Tracheal epithelial cell (primary cell): Measurements from ENCODE around the gene SMIM41. TPM values are rescaled to one million over a fixed set of nuclear protein-coding genes. Genes with fewer than 3 reads are reported as not detected.

Experiments used
- total RNA-seq: library from RNA; depleted of rRNA; stranded (reverse); fragments of >200 nt; gene quantifications from 2 replicates; pipeline ENCODE4 v1.2.1, GENCODE V29; 2014

Gene SMIM41
- not detected in 2 replicates for total RNA-seq

GRCh38 chr12:52079576-52080402 is at the start of gene SMIM41:
Gene SMIM41, plus strand, starts transcription at chr12:52079704. Its CDS starts 76 bp downstream, at chr12:52079780.

DNA sequence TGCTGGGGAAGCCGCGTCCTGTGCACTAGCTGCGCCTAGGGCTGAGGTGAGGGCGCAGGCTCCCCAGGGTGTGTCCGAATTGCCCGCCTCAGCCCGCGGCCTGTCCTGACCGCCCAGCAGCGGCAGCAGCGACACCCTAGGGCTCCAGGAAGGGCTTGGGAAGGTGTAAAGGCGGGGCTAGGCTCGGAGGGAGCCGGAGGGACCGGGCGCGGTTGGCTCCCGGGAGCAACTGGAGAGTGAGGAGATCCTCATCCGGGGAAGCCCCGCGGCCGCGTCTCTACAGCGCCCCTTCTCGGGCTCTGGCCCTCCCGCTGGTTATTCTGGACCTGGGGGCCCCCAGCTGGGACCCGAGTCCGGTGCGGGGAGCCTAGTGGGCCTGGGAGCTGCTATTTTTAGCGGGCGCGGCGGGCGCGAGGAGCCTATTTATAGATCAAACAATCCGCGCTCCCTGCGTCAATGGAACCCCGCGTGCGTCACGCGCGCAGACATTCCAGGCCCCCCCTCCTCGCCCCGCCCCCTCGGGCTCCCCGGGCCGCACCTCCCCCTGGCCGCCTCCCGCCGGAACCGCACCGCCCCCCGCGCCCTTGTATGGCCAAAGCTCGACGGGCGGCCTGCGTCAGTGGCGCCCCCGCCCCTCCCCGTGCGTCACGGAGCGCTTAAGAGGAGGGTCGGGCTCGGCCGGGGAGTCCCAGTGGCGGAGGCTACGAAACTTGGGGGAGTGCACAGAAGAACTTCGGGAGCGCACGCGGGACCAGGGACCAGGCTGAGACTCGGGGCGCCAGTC is 28.6 kb upstream of the SMIM41 start, which contains the start of gene NR4A1:
Gene NR4A1 (plus strand): TSS at position 685 of the 784 bp plus-strand sequence. CDS start 2,887 bp downstream, outside the sequence.

GRCh38 chr12:52069327-52070184 is 9.9 kb upstream of the SMIM41 start, which contains the start of gene ATG101:
Gene ATG101, plus strand, starts transcription at chr12:52069978. Its CDS starts 3,673 bp downstream, at chr12:52073651.

Other genes starting within 250 kb of the SMIM41 start
- under 0.01 TPM in 1 of 2 replicates, not detected in the other for gene FIGNL2, start 231.0 kb upstream of the SMIM41 start, total RNA-seq
- not detected in 2 replicates for gene ANKRD33, start 191.6 kb upstream of the SMIM41 start, total RNA-seq
- 0.64 and 1.9 TPM in 2 replicates for gene ACVRL1, start 172.2 kb upstream of the SMIM41 start, total RNA-seq
- gene ACVR1B, start 128.0 kb upstream of the SMIM41 start, total RNA-seq, result 11.1 and 13.0 TPM in 2 replicates
- gene TAMALIN, start 72.8 kb upstream of the SMIM41 start, total RNA-seq, result 0.48 TPM in 1 of 2 replicates, not detected in the other
- 0.72 and 2.8 TPM in 2 replicates for gene NR4A1, start 28.3 kb upstream of the SMIM41 start, total RNA-seq
- gene ATG101, start 9.7 kb upstream of the SMIM41 start, total RNA-seq, result 76.1 and 124 TPM in 2 replicates
- 8.3 and 11.8 TPM in 2 replicates for gene KRT80, start 112.3 kb downstream of the SMIM41 start, total RNA-seq
- 775 and 1,618 TPM in 2 replicates for gene KRT7, start 153.5 kb downstream of the SMIM41 start, total RNA-seq
- gene KRT86, start 194.9 kb downstream of the SMIM41 start, total RNA-seq, result 0.21 and 0.72 TPM in 2 replicates
- 10.8 TPM in 1 of 2 replicates, not detected in the other for gene KRT81, start 211.8 kb downstream of the SMIM41 start, total RNA-seq
- gene KRT83, start 241.7 kb downstream of the SMIM41 start, total RNA-seq, result under 0.01 and 0.21 TPM in 2 replicates